HS-27A (cell line): ENCODE measurements around the gene ZNF664.
A peak's percentile ranks its signal among the peaks of the same experiment; 100 is the strongest.

ENCODE experiments used
- DNase-seq: peaks from one replicate; pipeline ENCODE4 v3.0.0-alpha.2; 2012; ENCODE audit warnings: low read depth, missing footprints

The ZNF664 gene

GRCh38 chr12:124009781-124010180, 36.8 kb downstream of the ZNF664 start:
- DNase-seq = no peak

- DNase-seq = no peak
Measured at GRCh38 chr12:124010687-124011086, 37.7 kb downstream of the ZNF664 start.

GRCh38 chr12:124011435-124012115, 38.6 kb downstream of the ZNF664 start:
- DNase-seq = no peak

GRCh38 chr12:124013073-124013472, 40.1 kb downstream of the ZNF664 start:
- DNase-seq = no peak

GRCh38 chr12:124015494-124016461, 42.8 kb downstream of the ZNF664 start:
- no peak for DNase-seq

GRCh38 chr12:124017064-124017463, 44.0 kb downstream of the ZNF664 start:
- DNase-seq = no peak

- DNase-seq = no peak
Measured at GRCh38 chr12:124018539-124018938, 45.5 kb downstream of the ZNF664 start.

- DNase-seq = no peak
Measured at GRCh38 chr12:124019115-124019514, 46.1 kb downstream of the ZNF664 start.

- DNase-seq = no peak
Measured at GRCh38 chr12:124020514-124020949, 47.5 kb downstream of the ZNF664 start.

GRCh38 chr12:124021007-124021406, 48.0 kb downstream of the ZNF664 start:
- DNase-seq = no peak

GRCh38 chr12:124022161-124022560, 49.1 kb downstream of the ZNF664 start:
- no peak for DNase-seq

GRCh38 chr12:124024263-124024678, 51.3 kb downstream of the ZNF664 start:
- no peak for DNase-seq

- no peak for DNase-seq
Measured at GRCh38 chr12:124024776-124025175, 51.8 kb downstream of the ZNF664 start.

GRCh38 chr12:124025661-124026060, 52.6 kb downstream of the ZNF664 start:
- no peak for DNase-seq

GRCh38 chr12:124026755-124027745, 54.0 kb downstream of the ZNF664 start:
- peak; percentile 5 for DNase-seq

GRCh38 chr12:124027753-124028554, 54.9 kb downstream of the ZNF664 start:
- DNase-seq = no peak

GRCh38 chr12:124028555-124028925, 55.5 kb downstream of the ZNF664 start:
- no peak for DNase-seq

GRCh38 chr12:124030008-124030407, 57.0 kb downstream of the ZNF664 start:
- DNase-seq = no peak

- DNase-seq = peak; percentile 68
Measured at GRCh38 chr12:124030510-124030909, 57.5 kb downstream of the ZNF664 start.

- DNase-seq = no peak
Measured at GRCh38 chr12:124031058-124031457, 58.0 kb downstream of the ZNF664 start.
